Keratinocyte (primary cell): ENCODE data around the gene PCDHGC5. TPM values are rescaled to one million over a fixed set of nuclear protein-coding genes. Genes with fewer than 3 reads are reported as not detected.

ENCODE experiments used
- DNase-seq: peaks from one replicate; pipeline ENCODE4 v3.0.0-alpha.2; 2011; ENCODE audit warnings: low read depth, missing footprints, low spot score
- FAIRE-seq: peaks from 2 replicates; lab custom pipeline; 2011; peaks lifted over from hg19 to GRCh38; lab: Jason Lieb, UNC
- H2AFZ ChIP-seq: 2 replicates; pipeline ENCODE4 v1.6.0; 2012; ENCODE audit warnings: low read length, control low read depth, inconsistent platforms; ENCODE audit not compliant: control insufficient read depth
- H3K27ac ChIP-seq: 2 replicates; pipeline ENCODE4 v1.5.1; 2011; ENCODE audit warnings: low read length; ENCODE audit not compliant: control insufficient read depth, insufficient read depth
- H3K27me3 ChIP-seq: 3 replicates; pipeline ENCODE4 v1.6.0; 2011; ENCODE audit warnings: low read length; ENCODE audit not compliant: control insufficient read depth, insufficient read depth; ENCODE audit errors: extremely low read depth
- H3K36me3 ChIP-seq, 2 experiments: 2 replicates in 1 of 2; 3 replicates in 1 of 2; pipeline ENCODE4 v1.5.1; 2011; ENCODE audit warnings: low read length in 2 of 2, mild to moderate bottlenecking in 1 of 2; ENCODE audit not compliant: control insufficient read depth in 2 of 2, insufficient read depth in 2 of 2; ENCODE audit errors: extremely low read depth in 1 of 2
- H3K4me1 ChIP-seq: 3 replicates; pipeline ENCODE4 v1.5.1; 2011; ENCODE audit warnings: low read length; ENCODE audit not compliant: control insufficient read depth, insufficient read depth; ENCODE audit errors: extremely low read depth
- H3K4me2 ChIP-seq: 3 replicates; pipeline ENCODE4 v1.6.0; 2011; ENCODE audit warnings: low read depth, low read length; ENCODE audit not compliant: control insufficient read depth, insufficient read depth; ENCODE audit errors: extremely low read depth
- H3K4me3 ChIP-seq, 3 experiments: fragments of 200-600 bp in 1 of 3; sonication (generic) in 1 of 3; 2 replicates in 2 of 3; 3 replicates in 1 of 3; pipeline ENCODE4 v1.5.1; 2011 to 2016; ENCODE audit warnings: low read length in 3 of 3, mild to moderate bottlenecking in 3 of 3, control low read depth in 2 of 3, inconsistent platforms in 1 of 3, low read depth in 1 of 3, mixed read lengths in 1 of 3, mixed run types in 1 of 3, moderate library complexity in 1 of 3; ENCODE audit not compliant: control insufficient read depth in 2 of 3, insufficient read depth in 2 of 3; ENCODE audit errors: extremely low read depth in 1 of 3
- H3K79me2 ChIP-seq: 2 replicates; pipeline ENCODE4 v1.6.0; 2012; ENCODE audit warnings: low read length; ENCODE audit not compliant: control insufficient read depth, insufficient read depth
- H3K9ac ChIP-seq: 3 replicates; pipeline ENCODE4 v1.6.0; 2011; ENCODE audit warnings: low read length; ENCODE audit not compliant: control insufficient read depth, insufficient read depth; ENCODE audit errors: extremely low read depth
- H3K9me1 ChIP-seq: 3 replicates; pipeline ENCODE4 v1.6.0; 2011; ENCODE audit warnings: low read length; ENCODE audit not compliant: control insufficient read depth, insufficient read depth; ENCODE audit errors: extremely low read depth
- H3K9me3 ChIP-seq: 2 replicates; pipeline ENCODE4 v1.5.1; 2012; ENCODE audit warnings: low read depth, low read length; ENCODE audit not compliant: control insufficient read depth
- H4K20me1 ChIP-seq: 3 replicates; pipeline ENCODE4 v1.6.0; 2011; ENCODE audit warnings: low read length; ENCODE audit not compliant: control insufficient read depth, insufficient read depth; ENCODE audit errors: extremely low read depth
- CTCF ChIP-seq, 3 experiments: IDR thresholded peaks in 1 of 3; conservative IDR thresholded peaks in 1 of 3; optimal IDR thresholded peaks in 1 of 3; 2 replicates in 2 of 3; 3 replicates in 1 of 3; pipeline versions ENCODE3 to v1.5.1; 2011; ENCODE audit warnings: low read length in 3 of 3, mild to moderate bottlenecking in 3 of 3, moderate library complexity in 2 of 3, control low read depth in 1 of 3, inconsistent platforms in 1 of 3; ENCODE audit not compliant: insufficient read depth in 2 of 3; ENCODE audit errors: extremely low read depth in 1 of 3
- EZH2 ChIP-seq: IDR thresholded peaks from one replicate; pipeline ENCODE4 v1.6.1; 2012; ENCODE audit warnings: inconsistent platforms, mild to moderate bottlenecking, low read length, moderate library complexity
- dilution Hi-C: fragments of 300-500 bp; cut with MboI; formaldehyde crosslinking; loops from one replicate; pipeline ENCODE4 v1.7.0; 2020; ENCODE audit warnings: low sequenced_read_pairs; ENCODE audit not compliant: extremely low pct_ligation_motif_present
- polyA plus RNA-seq, 5 experiments: library from polyadenylated mRNA; depleted of rRNA in 3 of 5; stranded (reverse) in 3 of 5; stranded (forward) in 1 of 5; unstranded in 1 of 5; fragments of >200 nt; gene quantifications; 1 replicate in 1 of 5; 2 replicates in 3 of 5; 3 replicates in 1 of 5; pipeline versions ENCODE4 v1.2.1 to v1.2.3, GENCODE V29; 2011 to 2012; ENCODE audit warnings: missing spikeins in 2 of 5, low read depth in 1 of 5, low replicate concordance in 1 of 5

Gene PCDHGC5
- polyA plus RNA-seq, 1 donor (not counting 4 experiments of a cell fraction or from before 2014, with no cell fraction given), result 0.77 TPM

- no peaks in the 10 kb centered on the region for H3K27me3 ChIP-seq
- peaks cover 17 to 51% of the 10 kb centered on the region in 2 experiments for H3K36me3 ChIP-seq
- TF ChIP-seq EZH2 (no peak), CTCF (optimal IDR thresholded peaks at IDR 0.05 in 1 of 3, IDR thresholded peaks at IDR 0.05 in 1 of 3, conservative IDR thresholded peaks at IDR 0.05 in 1 of 3; ENCODE audit: extremely low read depth in 1 of 3, insufficient read depth in 2 of 3, low read length in 3 of 3) (no peak)
- H4K20me1 ChIP-seq, result no peaks in the 10 kb centered on the region
- no peaks in the 10 kb centered on the region for H3K9me3 ChIP-seq
- H3K4me2 ChIP-seq, result no peak overlapping the region
- dilution Hi-C loops, result no loop called here
- H3K27ac ChIP-seq, result no peak overlapping the region
- DNase-seq (no peak), FAIRE-seq (no peak)
- H3K4me3 ChIP-seq, result no peak overlapping the region
- H3K4me1 ChIP-seq, result peaks cover 42% of the 10 kb centered on the region
- H2AFZ ChIP-seq, result no peak overlapping the region
- H3K9me1 ChIP-seq, result no peaks in the 10 kb centered on the region
- no peaks in the 10 kb centered on the region for H3K79me2 ChIP-seq
- no peak overlapping the region for H3K9ac ChIP-seq
Measured at GRCh38 chr5:141525653-141526052, 36.8 kb downstream of the PCDHGC5 start.

- no peak for FAIRE-seq
- Histone ChIP-seq H2AFZ (no peak overlapping the region), H4K20me1 (no peaks in the 10 kb centered on the region), H3K27me3 (no peaks in the 10 kb centered on the region), H3K79me2 (no peaks in the 10 kb centered on the region), H3K9me3 (no peaks in the 10 kb centered on the region), H3K4me3 (no peak overlapping the region), H3K36me3 (peaks cover 19 to 55% of the 10 kb centered on the region in 2 experiments), H3K9me1 (no peaks in the 10 kb centered on the region), H3K4me2 (no peak overlapping the region), H3K27ac (no peak overlapping the region), H3K4me1 (peaks cover 26% of the 10 kb centered on the region), H3K9ac (no peak overlapping the region)
- TF ChIP-seq EZH2 (no peak), CTCF (optimal IDR thresholded peaks at IDR 0.05 in 1 of 3, IDR thresholded peaks at IDR 0.05 in 1 of 3, conservative IDR thresholded peaks at IDR 0.05 in 1 of 3; ENCODE audit: extremely low read depth in 1 of 3, insufficient read depth in 2 of 3, low read length in 3 of 3) (no peak)
- DNase-seq, result no peak
- dilution Hi-C loops, result no loop called here
Measured at GRCh38 chr5:141527426-141527825, 38.5 kb downstream of the PCDHGC5 start.
